ENCODE data around the gene NCKAP1. TPM values are rescaled to one million over a fixed set of nuclear protein-coding genes. Genes with fewer than 3 reads are reported as not detected.

NCKAP1 gene
- total and polyA plus RNA-seq, 2 donors (not counting 3 experiments of a cell fraction or from before 2014, with no cell fraction given): 49.4 to 130 TPM

DNA sequence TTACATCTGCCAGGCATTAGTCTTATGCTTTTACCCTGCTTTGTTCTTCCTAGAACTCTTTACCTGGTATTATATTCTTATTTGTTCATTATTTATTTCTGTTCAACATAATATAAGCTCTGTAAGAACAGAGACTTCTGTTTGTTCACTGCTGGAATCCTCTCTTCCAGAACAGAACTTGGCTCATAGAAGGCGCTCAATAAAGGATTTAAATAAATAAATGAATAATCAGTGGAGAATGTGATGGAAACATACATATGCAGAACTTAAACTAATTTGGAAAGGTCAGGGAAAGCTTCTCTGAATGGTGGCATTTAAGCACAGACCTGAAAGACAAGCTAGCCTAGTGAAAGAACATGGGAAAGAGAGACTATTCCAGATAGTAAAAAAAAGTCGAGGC is 24.3 kb downstream of the NCKAP1 start:
- Histone ChIP-seq H4K20me1 (replicated peaks; ENCODE audit: control insufficient read depth, extremely low read depth, insufficient read depth, low read length) (peaks cover 27% of the 10 kb centered on the region), H3K9me3 (replicated peaks; ENCODE audit: control insufficient read depth, insufficient read depth, low read length) (no peaks in the 10 kb centered on the region), H3K4me1 (ENCODE audit: control insufficient read depth, extremely low read depth, insufficient read depth, low read length) (no peaks in the 10 kb centered on the region), H3K9ac (replicated peaks; ENCODE audit: extremely low read depth, insufficient read depth, low read length) (no peak overlapping the region), H3K4me3 (replicated peaks in 1 of 3; ENCODE audit: insufficient read depth in 1 of 3, low read depth in 1 of 3, low read length in 3 of 3) (no peak overlapping the region), H3K4me2 (ENCODE audit: insufficient read depth, low read length) (no peak overlapping the region), H3K9me1 (replicated peaks; ENCODE audit: control insufficient read depth, extremely low read depth, insufficient read depth, low read length) (peaks cover 3% of the 10 kb centered on the region), H3K27ac (ENCODE audit: insufficient read depth, low read depth, low read length) (no peak overlapping the region), H3K27me3 (ENCODE audit: control insufficient read depth in 2 of 2, insufficient read depth in 2 of 2, low read length in 2 of 2) (no peaks in the 10 kb centered on the region), H2AFZ (ENCODE audit: low read depth, low read length) (no peak overlapping the region), H3K79me2 (ENCODE audit: control insufficient read depth, insufficient read depth, low read length) (peaks cover 100% of the 10 kb centered on the region), H3K36me3 (ENCODE audit: control insufficient read depth in 2 of 2, extremely low read depth in 1 of 2, insufficient read depth in 2 of 2, low read length in 2 of 2) (no peaks in the 10 kb centered on the region)
- no peak for FAIRE-seq
- BruUV-seq (replicated peaks): no TSS peak
- dilution Hi-C loops (cut with MboI; ENCODE audit: extremely low pct_ligation_motif_present, low sequenced_read_pairs): no loop called here
- ChIA-PET POLR2A (no interaction called here), CTCF (interaction anchor here (3.1 kb wide), 1 partner anchor 34 kb away, joined by 11 read pairs; no protein-coding TSS in a partner anchor)
- intact Hi-C loops (cut with micrococcal nuclease): no loop called here
- no peak for DNase-seq (ENCODE audit: low read depth, low spot score)
- no peak for TF ChIP-seq EZH2 (IDR thresholded peaks at IDR 0.05; ENCODE audit: borderline replicate concordance, low read depth, low read length, severe bottlenecking)
- TF ChIP-seq FOS (IDR thresholded peaks at IDR 0.05; ENCODE audit: borderline replicate concordance, insufficient read depth, low read length): no peak
- TF ChIP-seq, protein P1, sequence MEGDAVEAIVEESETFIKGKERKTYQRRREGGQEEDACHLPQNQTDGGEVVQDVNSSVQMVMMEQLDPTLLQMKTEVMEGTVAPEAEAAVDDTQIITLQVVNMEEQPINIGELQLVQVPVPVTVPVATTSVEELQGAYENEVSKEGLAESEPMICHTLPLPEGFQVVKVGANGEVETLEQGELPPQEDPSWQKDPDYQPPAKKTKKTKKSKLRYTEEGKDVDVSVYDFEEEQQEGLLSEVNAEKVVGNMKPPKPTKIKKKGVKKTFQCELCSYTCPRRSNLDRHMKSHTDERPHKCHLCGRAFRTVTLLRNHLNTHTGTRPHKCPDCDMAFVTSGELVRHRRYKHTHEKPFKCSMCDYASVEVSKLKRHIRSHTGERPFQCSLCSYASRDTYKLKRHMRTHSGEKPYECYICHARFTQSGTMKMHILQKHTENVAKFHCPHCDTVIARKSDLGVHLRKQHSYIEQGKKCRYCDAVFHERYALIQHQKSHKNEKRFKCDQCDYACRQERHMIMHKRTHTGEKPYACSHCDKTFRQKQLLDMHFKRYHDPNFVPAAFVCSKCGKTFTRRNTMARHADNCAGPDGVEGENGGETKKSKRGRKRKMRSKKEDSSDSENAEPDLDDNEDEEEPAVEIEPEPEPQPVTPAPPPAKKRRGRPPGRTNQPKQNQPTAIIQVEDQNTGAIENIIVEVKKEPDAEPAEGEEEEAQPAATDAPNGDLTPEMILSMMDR (IDR thresholded peaks at IDR 0.05; ENCODE audit: extremely low read depth in 1 of 2, insufficient read depth in 1 of 2, low read depth in 1 of 2, low read length in 2 of 2): no peak
- TF ChIP-seq GATA2 (IDR thresholded peaks at IDR 0.05; ENCODE audit: insufficient read depth, insufficient read length, low read depth, low read length): no peak
- TF ChIP-seq POLR2A (IDR thresholded peaks at IDR 0.05; ENCODE audit: low read depth, low read length): no peak
- TF ChIP-seq MYC (IDR thresholded peaks at IDR 0.05; ENCODE audit: low read depth, low read length): no peak
- no peak for TF ChIP-seq JUN (IDR thresholded peaks at IDR 0.05; ENCODE audit: borderline replicate concordance, insufficient read depth, insufficient read length, low read depth)
- TF ChIP-seq POLR2AphosphoS5 (IDR thresholded peaks at IDR 0.05; ENCODE audit: insufficient read depth, low read depth, low read length): no peak
- TF ChIP-seq, protein P2, sequence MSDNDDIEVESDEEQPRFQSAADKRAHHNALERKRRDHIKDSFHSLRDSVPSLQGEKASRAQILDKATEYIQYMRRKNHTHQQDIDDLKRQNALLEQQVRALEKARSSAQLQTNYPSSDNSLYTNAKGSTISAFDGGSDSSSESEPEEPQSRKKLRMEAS (IDR thresholded peaks at IDR 0.05; ENCODE audit: insufficient read depth, insufficient read length): no peak

Data from endothelial cell of umbilical vein (primary cell).